GM12892 (cell line): ENCODE data around the gene MAP3K7.
"Not testable (repeated sequence)": the region's sequence is repeated elsewhere in the genome, so short reads cannot be mapped to it uniquely, and the experiment has no call there.

Experiments used
- DNase-seq: peaks from one replicate; pipeline ENCODE4 v3.0.0; 2011; ENCODE audit not compliant: insufficient read length
- FAIRE-seq: peaks from 2 replicates; lab custom pipeline; 2011; peaks lifted over from hg19 to GRCh38; lab: Jason Lieb, UNC
- POLR2A ChIP-seq: IDR thresholded peaks from 2 replicates; pipeline ENCODE4 v1.6.1; 2011; ENCODE audit warnings: low read depth, low read length, control low read depth
- POLR2AphosphoS5 ChIP-seq: IDR thresholded peaks from 2 replicates; pipeline ENCODE4 v1.6.1; 2011; ENCODE audit warnings: low read depth, low read length, control low read depth
- TAF1 ChIP-seq: IDR thresholded peaks from 2 replicates; pipeline ENCODE4 v1.6.1; 2011; ENCODE audit warnings: low read depth, mild to moderate bottlenecking, control low read depth, low read length, borderline replicate concordance

The MAP3K7 gene

GRCh38 chr6:90572856-90573255, 14.0 kb downstream of the MAP3K7 start:
- FAIRE-seq (no peak), DNase-seq (no peak)
- TF ChIP-seq POLR2A: no peak
- no peak for TF ChIP-seq POLR2AphosphoS5
- TF ChIP-seq TAF1: no peak

DNA sequence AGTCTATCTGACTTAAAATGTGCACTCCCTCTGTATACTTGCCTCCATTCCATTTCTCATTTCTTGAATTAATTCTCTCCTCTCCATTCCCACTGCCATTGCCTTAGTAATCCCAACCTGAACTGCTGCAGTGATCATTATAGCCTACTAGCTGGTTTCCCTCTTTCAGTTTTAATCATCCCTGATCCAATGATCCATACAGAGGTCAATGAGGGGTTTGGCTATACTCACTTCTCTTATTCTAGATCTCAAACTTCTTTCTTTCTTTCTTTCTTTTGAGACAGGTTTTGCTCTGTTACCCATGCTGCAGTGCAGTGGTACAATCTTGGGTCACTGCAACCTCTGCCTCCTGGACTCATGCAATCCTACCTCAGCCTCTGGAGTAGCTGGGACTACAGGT, 17.6 kb downstream of the MAP3K7 start:
- no peak for DNase-seq
- no peak for FAIRE-seq

DNA sequence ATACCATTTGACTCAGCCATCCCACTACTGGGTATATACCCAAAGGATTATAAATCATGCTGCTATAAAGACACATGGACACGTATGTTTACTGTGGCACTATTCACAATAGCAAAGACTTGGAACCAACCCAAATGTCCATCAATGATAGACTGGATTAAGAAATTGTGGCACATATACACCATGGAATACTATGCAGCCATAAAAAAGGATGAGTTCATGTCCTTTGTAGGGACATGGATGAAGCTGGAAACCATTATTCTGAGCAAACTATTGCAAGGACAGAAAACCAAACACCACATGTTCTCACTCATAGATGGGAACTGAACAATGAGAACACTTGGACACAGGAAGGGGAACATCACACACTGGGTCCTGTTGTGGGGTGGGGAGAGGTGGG, 19.2 kb downstream of the MAP3K7 start:
- DNase-seq, FAIRE-seq: not testable (repeated sequence)

More for the DNA sequence above, 17.6 kb downstream of the MAP3K7 start:
- no peak for TF ChIP-seq POLR2AphosphoS5
- no peak for TF ChIP-seq TAF1
- no peak for TF ChIP-seq POLR2A

DNA sequence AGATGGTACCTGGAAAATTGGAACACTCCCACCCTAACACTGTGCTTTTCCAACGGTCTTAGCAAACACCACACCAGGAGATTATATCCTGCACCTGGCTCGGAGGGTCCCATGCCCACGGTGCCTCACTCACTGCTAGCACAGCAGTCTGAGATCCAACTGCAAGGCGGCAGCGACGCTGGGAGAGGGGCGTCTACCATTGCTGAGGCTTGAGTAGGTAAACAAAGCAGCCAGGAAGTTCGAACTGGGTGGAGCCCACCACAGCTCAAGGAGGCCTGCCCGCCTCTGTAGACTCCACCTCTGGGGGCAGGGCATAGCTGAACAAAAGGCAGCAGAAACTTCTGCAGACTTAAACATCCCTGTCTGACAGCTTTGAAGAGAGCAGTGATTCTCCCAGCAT, 24.5 kb downstream of the MAP3K7 start:
- FAIRE-seq, DNase-seq: not testable (repeated sequence)

DNA sequence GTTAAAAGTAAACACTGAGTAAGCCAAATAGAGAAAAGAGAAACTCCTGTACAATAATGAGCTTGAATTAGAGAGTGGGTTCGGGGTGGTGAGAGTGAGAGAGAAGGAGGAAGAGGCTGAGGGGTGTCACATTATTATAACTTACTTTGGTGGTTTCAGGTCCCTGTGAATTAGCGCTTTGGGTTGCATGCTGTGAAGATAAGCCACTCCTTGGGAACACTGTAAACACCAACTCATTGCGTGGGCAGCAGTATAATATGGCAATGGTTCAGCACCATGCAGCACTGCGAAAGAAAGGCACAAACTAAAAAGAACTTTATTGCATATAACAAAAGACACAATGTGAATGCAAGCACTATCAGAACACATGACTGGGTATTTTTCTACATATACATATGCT, 26.9 kb downstream of the MAP3K7 start:
- DNase-seq (no peak), FAIRE-seq (no peak)
- no peak for TF ChIP-seq TAF1
- no peak for TF ChIP-seq POLR2AphosphoS5
- TF ChIP-seq POLR2A: no peak

DNA sequence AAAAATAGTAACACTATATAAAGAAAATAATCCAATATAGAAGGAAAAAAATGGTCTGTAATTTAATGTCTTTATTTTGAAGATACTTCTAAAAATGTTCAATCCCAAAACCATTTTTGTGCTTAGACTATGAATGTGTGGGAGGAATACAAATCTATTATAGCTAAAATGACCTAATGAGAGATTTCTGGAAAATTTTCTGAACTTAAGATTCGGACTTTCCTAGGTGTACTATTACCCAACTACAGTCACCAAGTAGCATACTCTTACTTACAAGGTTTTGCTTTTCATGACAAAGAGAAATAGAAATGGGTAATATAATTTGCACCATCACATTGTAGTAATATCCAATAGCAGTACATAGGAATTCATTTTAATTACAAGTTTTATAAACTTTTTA, 29.9 kb downstream of the MAP3K7 start:
- FAIRE-seq (no peak), DNase-seq (no peak)
- no peak for TF ChIP-seq TAF1
- no peak for TF ChIP-seq POLR2A
- TF ChIP-seq POLR2AphosphoS5: no peak

- DNase-seq: no peak
- FAIRE-seq: no peak
- no peak for TF ChIP-seq TAF1
- TF ChIP-seq POLR2AphosphoS5: no peak
- TF ChIP-seq POLR2A: no peak
These were observed 38.9 kb downstream of the MAP3K7 start for GRCh38 chr6:90547991-90548390.

GRCh38 chr6:90547079-90547478, 39.8 kb downstream of the MAP3K7 start:
- TF ChIP-seq POLR2A (no peak), POLR2AphosphoS5 (no peak), TAF1 (no peak)
- DNase-seq: no peak
- FAIRE-seq: no peak

DNA sequence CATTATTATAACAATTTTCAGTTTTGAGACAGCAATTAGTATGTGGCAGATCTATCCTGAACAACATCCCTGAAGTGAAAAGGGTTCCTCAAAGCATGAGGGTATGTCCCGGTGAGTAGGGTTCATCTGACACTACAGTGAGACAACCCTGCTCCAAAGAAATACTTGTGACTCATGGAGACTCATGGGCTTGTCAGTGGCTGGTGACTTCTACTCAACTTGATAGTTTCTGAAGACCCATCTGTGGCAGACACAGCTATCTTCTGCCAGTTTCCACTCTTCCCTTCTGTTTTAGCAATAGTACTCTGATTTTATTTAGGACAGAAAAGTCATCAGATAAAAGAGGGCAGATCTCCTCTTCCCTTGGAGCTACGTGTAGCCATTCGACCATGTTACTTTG, 41.4 kb downstream of the MAP3K7 start:
- FAIRE-seq: peak; percentile 70
- no peak for TF ChIP-seq TAF1
- no peak for TF ChIP-seq POLR2AphosphoS5
- no peak for DNase-seq

DNA sequence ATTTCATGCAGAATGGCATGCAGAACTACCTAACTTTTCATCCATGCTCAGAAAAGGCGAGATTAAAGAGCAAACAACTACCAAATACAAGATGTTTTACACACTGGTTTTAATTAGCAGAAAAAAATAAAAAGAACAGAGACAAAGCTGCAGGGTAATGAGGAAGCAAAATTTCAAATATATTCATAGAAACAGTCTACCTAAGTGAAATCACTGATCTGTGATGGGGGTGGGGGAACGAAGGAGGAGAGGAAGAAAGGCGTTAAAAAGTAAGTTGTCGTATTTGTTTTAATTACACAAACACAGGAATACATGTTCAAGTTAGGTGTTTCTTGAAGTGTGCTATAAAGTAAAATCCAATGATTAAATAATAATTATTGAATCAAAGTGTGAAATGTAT, 42.1 kb downstream of the MAP3K7 start:
- no peak for FAIRE-seq
- no peak for TF ChIP-seq POLR2AphosphoS5
- no peak for TF ChIP-seq TAF1
- no peak for TF ChIP-seq POLR2A
- DNase-seq: no peak

- no peak for DNase-seq
- no peak for TF ChIP-seq TAF1
- TF ChIP-seq POLR2AphosphoS5: no peak
- no peak for TF ChIP-seq POLR2A
- no peak for FAIRE-seq
These were observed 42.8 kb downstream of the MAP3K7 start for GRCh38 chr6:90544081-90544480.

GRCh38 chr6:90541221-90541620, 45.7 kb downstream of the MAP3K7 start:
- no peak for TF ChIP-seq TAF1
- no peak for TF ChIP-seq POLR2A
- TF ChIP-seq POLR2AphosphoS5: no peak
- DNase-seq (no peak), FAIRE-seq (no peak)
